Measurements from ENCODE around the gene KLHL12.

DNA sequence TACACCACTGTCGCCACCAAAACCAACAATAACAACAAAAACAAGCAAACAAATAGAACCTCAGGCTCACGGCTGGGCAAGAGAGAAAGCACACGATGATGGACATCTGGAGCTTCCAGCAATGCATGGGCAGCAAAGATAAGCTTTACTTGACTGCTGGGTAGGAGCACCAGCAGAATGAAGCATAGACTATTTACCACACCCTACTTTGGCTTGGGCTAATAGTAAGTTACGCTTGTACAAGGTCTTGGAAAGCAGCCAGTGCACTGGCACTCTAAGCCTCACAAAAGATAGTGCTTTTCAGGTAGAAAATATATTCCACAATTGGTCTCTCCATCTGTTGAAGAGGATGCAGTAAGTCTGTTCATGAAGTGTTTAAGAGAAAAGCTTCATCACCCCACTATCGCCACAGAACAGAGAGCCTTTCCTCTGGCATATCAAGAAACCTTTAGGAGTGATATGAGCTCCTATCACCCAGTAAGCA, 17.4 kb upstream of the KLHL12 start:
- TF ChIP-seq POLR2A (IDR thresholded peaks at IDR 0.05; ENCODE audit: low read length) (peak; percentile 45), GATA1 (IDR thresholded peaks at IDR 0.05; ENCODE audit: low read depth, low read length) (peak; percentile 90)

Data from erythroblast (primary cell).